Dendritic cell treated with granulocyte-macrophage colony-stimulating factor and Interleukin-4, amounts not matched to agents 40 ng/mL and 50 ng/mL, for 4 days (primary cell): ENCODE results near the gene HELZ.
"Not testable (repeated sequence)": the region's sequence is repeated elsewhere in the genome, so short reads cannot be mapped to it uniquely, and the experiment has no call there.

Source experiments
- H3K27ac Mint-ChIP-seq: one replicate; pipeline ENCODE4 v1.8.0; 2022; ENCODE audit warnings: mild to moderate bottlenecking, mixed read lengths
- H3K27me3 Mint-ChIP-seq: one replicate; pipeline ENCODE4 v1.8.0; 2022; ENCODE audit warnings: mild to moderate bottlenecking, mixed read lengths
- H3K36me3 Mint-ChIP-seq: one replicate; pipeline ENCODE4 v1.8.0; 2022; ENCODE audit warnings: low read depth, mixed read lengths
- H3K4me1 Mint-ChIP-seq: one replicate; pipeline ENCODE4 v1.8.0; 2022; ENCODE audit warnings: low read depth, mixed read lengths
- H3K4me3 Mint-ChIP-seq: one replicate; pipeline ENCODE4 v1.8.0; 2022; ENCODE audit warnings: mild to moderate bottlenecking, moderate library complexity, mixed read lengths
- H3K9me3 Mint-ChIP-seq: one replicate; pipeline ENCODE4 v1.8.0; 2022; ENCODE audit warnings: mixed read lengths
- intact Hi-C: fragments of 100-400 bp; cut with micrococcal nuclease; formaldehyde crosslinking; loops from one replicate; pipeline ENCODE4 v1.15.0; 2022

The HELZ gene

DNA sequence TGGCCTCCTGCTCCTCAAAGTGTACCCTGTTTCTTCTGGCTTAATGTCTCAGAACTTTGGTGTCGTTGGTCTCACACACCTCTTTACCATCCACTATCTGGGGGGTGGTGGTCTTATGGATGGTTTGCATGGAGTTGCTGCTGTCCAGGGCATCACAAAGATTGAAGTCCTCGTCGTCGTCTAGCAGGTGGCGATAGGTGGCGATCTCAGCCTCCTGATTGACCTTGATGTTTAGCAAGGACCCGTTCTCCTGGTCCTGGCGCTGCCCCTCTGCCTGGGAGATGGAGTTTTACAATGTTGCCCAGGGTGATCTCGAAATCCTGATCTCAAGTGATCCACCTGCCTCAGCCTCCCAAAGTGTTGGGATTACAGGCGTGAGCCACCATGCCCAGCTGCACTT, 31.1 kb upstream of the HELZ start:
- Mint-ChIP-seq H3K27ac (no peak overlapping the region), H3K36me3 (no peaks in the 10 kb centered on the region), H3K9me3 (no peaks in the 10 kb centered on the region), H3K4me1 (peaks cover 13% of the 10 kb centered on the region), H3K4me3 (no peak overlapping the region), H3K27me3 (no peaks in the 10 kb centered on the region)
- intact Hi-C loops, result no loop called here

DNA sequence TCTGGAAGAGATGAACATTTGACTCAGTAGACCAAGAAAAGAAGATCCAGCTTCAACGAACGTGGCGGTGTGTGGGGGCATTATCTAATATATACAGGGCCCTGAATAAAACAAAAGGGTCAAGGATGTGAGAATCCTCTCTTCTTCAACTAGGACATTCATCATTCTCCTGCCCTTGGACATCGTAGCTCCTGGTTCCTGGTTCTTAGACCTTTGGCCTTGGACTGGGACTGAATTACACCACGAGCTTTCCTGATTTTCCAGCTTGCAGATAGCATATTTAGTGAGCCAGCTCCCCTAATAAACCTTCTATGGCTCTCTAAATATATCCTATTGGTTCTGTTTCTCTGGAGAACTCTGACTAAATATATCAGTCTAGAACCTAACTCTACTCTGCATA, 29.5 kb upstream of the HELZ start:
- Mint-ChIP-seq H3K27ac (no peak overlapping the region), H3K4me1 (peaks cover 17% of the 10 kb centered on the region), H3K36me3 (no peaks in the 10 kb centered on the region), H3K27me3 (no peaks in the 10 kb centered on the region), H3K4me3 (no peak overlapping the region), H3K9me3 (no peaks in the 10 kb centered on the region)
- intact Hi-C loops, result no loop called here

DNA sequence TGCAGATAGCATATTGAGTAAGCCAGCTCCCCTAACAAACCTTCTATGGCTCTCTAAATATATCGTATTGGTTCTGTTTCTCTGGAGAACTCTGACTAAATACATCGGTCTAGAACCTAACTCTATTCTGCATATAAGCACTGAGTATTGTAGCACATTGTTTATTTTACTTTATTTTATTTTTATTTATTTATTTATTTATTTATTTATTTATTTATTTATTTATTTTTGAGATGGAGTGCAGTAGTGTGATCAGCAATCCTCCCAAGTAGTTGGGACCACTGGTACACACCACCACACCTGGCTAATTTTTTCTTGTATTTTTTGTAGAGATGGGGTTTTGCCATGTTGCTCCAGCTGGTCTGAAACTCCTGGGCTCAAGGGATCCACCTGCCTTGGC, 28.9 kb upstream of the HELZ start:
- Mint-ChIP-seq H3K4me1 (peaks cover 17% of the 10 kb centered on the region), H3K27ac (no peak overlapping the region), H3K9me3 (no peaks in the 10 kb centered on the region), H3K36me3 (no peaks in the 10 kb centered on the region), H3K4me3 (no peak overlapping the region), H3K27me3 (no peaks in the 10 kb centered on the region)
- intact Hi-C loops, result no loop called here

DNA sequence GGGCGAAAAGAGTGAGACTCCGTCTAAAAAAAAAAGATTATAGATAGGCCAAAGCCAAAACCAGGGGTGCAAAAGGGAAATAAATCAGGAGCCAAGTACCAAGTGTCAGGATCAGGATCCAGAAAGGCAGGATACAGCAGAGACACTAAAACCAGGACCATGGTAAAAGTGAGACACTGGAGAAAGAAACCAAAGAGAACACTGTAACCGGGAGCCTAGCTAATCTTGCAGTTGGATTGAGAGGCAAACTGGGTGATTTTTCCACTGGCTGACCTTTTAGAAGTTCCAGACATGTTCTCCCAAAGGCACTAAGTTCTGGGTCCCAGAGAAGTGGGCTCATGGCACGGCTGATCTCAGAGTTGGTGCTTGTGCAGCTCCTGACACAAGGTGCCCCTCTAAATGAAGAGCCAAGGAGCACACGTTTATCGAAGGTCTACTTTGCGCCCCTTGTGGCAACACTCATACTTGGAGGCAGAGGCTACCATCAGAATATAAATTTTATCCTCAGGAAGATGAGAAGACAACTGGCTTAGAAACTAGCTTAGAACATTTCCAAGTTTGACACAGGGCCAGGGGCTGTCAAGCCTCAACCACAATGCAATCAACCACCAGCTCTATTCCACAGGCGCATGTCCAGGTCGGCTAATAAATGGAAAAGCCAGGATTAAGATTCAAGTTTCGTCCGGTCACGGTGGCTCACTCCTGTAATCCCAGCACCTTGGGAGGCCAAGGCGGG, 27.5 kb upstream of the HELZ start:
- intact Hi-C loops, result no loop called here
- H3K4me1 Mint-ChIP-seq, result peaks cover 17% of the 10 kb centered on the region
- no peaks in the 10 kb centered on the region for H3K27me3 Mint-ChIP-seq
- H3K36me3 Mint-ChIP-seq, result no peaks in the 10 kb centered on the region
- no peak overlapping the region for H3K4me3 Mint-ChIP-seq
- H3K9me3 Mint-ChIP-seq, result no peaks in the 10 kb centered on the region
- H3K27ac Mint-ChIP-seq, result peak overlapping the region; percentile 22

DNA sequence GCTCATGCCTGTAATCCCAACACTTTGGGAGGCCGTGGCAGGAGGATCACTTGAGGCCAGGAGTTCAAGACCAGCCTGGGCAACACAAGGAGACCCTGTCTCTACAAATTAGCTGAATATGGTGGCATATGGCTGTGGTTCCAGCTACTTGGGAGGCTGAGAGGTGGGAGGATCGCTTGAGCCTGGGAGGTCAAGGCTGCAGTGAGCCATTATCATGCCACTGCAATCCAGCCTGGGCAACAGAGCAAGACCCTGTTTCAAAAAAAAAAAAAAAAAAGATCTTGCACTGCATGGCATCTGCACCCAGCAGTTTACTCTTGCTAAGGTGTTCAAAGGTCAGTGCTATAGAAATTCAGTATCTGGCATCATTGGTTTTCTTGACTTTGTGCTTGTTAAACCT, 26.2 kb upstream of the HELZ start:
- H3K4me1 Mint-ChIP-seq, result peaks cover 17% of the 10 kb centered on the region
- H3K9me3 Mint-ChIP-seq, H3K36me3 Mint-ChIP-seq, H3K27ac Mint-ChIP-seq, intact Hi-C loops, H3K27me3 Mint-ChIP-seq, H3K4me3 Mint-ChIP-seq: not testable (repeated sequence)

DNA sequence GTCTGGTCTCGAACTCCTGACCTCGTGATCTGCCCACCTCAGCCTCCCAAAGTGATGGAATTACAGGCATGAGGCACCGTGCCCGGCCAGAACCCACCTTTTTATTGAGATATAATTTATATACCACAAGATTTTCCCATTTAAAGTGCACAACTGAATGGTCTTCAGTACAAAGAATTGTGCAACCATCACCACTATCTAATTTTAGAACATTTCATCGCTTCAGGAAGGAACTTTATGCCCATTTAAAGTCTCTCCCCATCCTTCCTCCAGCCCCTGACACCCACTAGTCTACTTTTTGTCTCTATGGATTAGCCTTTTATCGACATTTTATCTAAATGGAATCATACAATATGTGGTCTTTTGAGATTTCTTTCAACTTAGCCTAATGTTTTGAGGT, 25.4 kb upstream of the HELZ start:
- intact Hi-C loops, result no loop called here
- H3K36me3 Mint-ChIP-seq, result no peaks in the 10 kb centered on the region
- peaks cover 17% of the 10 kb centered on the region for H3K4me1 Mint-ChIP-seq
- H3K27me3 Mint-ChIP-seq, result no peaks in the 10 kb centered on the region
- H3K27ac Mint-ChIP-seq, result no peak overlapping the region
- H3K4me3 Mint-ChIP-seq, result no peak overlapping the region
- no peaks in the 10 kb centered on the region for H3K9me3 Mint-ChIP-seq

DNA sequence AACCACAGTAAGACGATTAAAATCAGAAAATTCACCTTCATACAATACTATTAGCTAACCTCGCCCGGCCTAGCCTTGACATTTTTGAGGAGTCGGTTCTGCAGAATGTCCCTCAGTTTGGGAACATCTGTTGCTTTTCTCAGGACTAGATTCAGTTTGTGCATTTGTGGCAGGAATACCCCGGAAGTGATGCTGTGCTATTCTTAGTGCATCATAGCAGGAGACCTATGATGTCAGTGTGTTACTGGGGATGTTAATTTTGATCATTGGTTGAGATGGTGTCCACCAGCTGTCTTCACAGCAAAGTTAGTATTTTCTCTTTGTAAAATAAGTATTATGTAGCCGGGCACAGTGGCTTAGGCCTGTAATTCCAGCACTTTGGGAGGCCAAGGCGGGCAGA, 21.5 kb upstream of the HELZ start:
- no peaks in the 10 kb centered on the region for H3K27me3 Mint-ChIP-seq
- peaks cover 24% of the 10 kb centered on the region for H3K4me1 Mint-ChIP-seq
- no peak overlapping the region for H3K27ac Mint-ChIP-seq
- no peak overlapping the region for H3K4me3 Mint-ChIP-seq
- H3K9me3 Mint-ChIP-seq, result no peaks in the 10 kb centered on the region
- intact Hi-C loops, result no loop called here
- H3K36me3 Mint-ChIP-seq, result no peaks in the 10 kb centered on the region

DNA sequence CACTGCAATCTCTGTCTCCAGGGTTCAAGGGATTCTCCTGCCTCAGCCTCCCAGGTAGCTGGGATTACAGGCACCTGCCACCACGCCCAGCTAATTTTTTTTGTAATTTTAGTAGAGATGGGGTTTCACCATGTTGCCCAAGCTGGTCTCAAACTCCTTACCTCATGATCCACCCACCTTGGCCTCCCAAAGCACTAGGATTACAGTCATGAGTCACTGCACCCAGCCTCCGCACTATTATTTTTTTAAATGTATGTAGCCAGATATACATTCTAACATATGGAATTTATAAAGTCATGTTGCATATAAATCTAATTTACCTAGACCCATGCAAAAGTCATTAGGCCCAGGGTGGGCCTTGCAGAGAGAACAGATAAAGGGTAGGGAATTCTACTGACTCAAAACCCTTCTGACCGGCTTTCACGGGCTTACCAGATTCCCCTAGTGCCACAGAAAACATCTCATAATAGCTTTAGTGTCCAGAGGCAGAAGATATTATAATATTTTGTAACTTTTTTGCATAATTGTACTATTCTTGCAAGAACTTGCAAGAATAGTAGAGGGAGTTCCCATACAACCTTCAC, 20.5 kb upstream of the HELZ start:
- H3K4me3 Mint-ChIP-seq, result no peak overlapping the region
- H3K36me3 Mint-ChIP-seq, result no peaks in the 10 kb centered on the region
- peaks cover 22% of the 10 kb centered on the region for H3K4me1 Mint-ChIP-seq
- intact Hi-C loops, result no loop called here
- H3K27ac Mint-ChIP-seq, result no peak overlapping the region
- no peaks in the 10 kb centered on the region for H3K27me3 Mint-ChIP-seq
- H3K9me3 Mint-ChIP-seq, result no peaks in the 10 kb centered on the region

DNA sequence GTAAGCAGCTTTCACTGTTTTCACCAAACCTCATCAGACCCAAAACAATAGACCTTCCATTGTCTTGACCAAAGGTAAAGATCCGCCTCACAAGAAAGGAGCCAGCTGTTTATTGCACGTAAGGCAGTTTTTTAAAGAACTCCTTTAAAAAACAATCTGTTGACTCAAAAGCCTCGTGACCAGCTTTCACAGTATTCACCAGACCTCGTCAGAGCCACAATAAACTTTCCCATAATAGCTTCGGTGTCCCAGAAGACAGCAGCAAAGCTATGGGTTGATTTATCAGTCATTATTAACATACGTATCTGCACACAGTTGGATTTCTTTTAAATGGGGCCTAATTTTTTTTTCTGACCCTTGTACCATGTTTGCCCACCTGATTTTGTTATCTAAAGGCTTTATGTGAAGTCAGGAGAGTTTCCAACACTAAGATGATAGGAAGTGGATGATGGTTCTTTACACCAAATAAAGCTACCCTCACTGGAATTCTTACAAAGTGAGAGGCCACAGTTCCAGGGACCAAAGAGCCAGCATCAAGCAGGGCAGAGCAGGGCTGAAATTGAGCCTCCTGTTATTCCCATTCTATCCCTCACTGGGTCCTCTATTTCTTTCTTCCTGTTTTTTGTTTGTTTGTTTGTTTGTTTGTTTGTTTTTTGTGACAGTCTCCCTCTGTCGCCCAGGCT, 17.6 kb upstream of the HELZ start:
- intact Hi-C loops, result no loop called here
- H3K4me3 Mint-ChIP-seq, result no peak overlapping the region
- no peaks in the 10 kb centered on the region for H3K36me3 Mint-ChIP-seq
- no peaks in the 10 kb centered on the region for H3K9me3 Mint-ChIP-seq
- H3K27ac Mint-ChIP-seq, result peak overlapping the region; percentile 40
- peaks cover 44% of the 10 kb centered on the region for H3K4me1 Mint-ChIP-seq
- no peaks in the 10 kb centered on the region for H3K27me3 Mint-ChIP-seq

DNA sequence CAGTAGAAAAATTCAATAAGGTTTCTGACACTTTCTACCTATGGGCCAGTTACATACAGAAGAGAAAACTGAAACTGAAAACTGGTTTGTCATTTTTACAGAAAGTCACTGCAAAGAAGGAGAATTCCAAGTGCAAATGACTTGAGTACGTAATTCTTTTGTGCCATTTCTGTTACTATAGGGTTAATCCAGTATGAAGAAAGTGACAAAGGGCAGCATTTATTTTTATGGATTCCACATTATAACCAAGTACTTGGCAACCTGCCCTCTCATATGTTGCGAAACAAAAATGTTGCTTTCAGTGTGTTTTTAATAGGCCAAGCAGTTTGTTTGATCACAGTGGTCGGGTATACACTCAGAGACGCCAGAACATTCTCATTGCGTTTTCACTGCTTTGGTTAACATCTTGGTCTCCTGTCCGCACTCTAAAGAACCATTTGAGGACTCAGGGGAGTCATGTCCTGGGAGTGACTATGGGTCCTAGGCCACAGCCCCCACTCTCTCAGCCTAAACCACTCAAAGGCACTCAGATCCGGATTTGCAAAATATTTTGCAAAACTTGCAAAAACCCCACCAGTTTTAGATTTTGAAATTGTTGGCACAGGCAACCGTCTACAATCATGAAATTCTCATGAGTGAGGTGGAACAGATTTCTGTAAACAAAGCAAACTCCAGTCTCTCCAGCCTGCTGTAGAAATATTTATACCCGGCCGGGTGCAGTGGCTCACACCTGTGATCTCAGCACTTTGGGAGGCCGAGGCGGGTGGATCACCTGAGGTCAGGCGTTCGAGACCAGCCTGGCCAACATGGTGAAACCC, 15.4 kb upstream of the HELZ start:
- intact Hi-C loops, result no loop called here
- no peaks in the 10 kb centered on the region for H3K27me3 Mint-ChIP-seq
- H3K4me3 Mint-ChIP-seq, result peak overlapping the region; percentile 37
- H3K9me3 Mint-ChIP-seq, result no peaks in the 10 kb centered on the region
- peaks cover 53% of the 10 kb centered on the region for H3K4me1 Mint-ChIP-seq
- H3K27ac Mint-ChIP-seq, result peak overlapping the region; percentile 86
- H3K36me3 Mint-ChIP-seq, result no peaks in the 10 kb centered on the region

DNA sequence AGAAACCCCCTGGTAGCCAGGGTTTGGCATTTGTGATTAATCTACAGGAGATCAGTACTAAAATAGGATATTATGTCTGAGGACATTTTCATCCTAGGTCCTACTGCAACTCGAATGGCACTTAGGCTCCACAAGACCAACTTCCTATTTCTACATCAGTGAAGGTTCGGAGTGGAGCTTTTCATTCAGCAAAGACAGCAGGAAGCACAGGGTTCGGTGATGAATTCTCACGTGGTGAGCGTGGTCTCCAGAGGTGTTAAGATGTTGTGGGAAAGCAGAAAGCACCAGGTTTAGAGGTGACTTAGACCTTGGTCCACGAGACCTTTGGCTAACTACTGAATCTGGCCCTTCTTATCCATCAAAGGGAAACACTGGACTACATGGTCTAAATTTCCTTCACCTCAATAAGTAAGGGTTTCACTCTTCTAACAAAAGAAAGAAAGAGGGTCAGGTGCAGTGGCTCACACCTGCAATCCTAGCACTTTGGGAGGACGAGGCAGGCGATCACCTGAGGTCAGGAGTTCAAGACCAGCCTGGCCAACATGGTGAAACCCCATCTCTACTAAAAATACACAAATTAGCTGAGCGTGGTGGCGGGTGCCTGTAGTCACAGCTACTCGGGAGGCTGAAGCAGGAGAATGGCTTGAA, 13.9 kb upstream of the HELZ start:
- intact Hi-C loops, result no loop called here

DNA sequence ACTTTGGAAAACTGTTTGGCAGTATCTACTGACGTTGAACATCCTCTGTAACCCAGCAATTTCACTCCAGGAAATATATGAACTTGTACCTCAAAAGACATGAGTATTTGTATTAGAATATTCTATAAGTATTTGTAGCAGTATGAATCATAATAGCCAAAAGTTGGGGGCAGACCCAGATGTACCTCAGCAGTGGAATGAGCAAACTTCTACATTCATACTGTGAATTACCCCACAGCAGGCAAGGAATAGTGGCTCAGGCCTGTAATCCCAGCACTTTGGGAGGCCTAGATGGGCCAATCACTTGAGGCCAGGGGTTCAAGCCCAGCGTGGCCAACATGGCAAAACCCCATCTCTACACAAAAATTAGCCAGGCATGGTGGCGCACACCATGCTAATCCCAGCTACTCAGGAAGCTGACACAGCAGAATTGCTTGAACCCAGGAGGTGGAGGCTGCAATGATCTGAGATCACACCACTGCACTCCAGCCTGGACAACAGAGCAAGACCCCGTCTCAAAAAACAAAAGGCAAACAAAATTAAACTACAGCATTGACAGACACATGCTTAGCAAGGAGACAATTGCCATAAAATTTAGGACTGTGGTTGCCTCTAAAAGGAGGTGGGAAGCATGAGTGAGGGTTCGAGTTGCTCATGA, 11.2 kb upstream of the HELZ start:
- peaks cover 37% of the 10 kb centered on the region for H3K4me1 Mint-ChIP-seq
- no peaks in the 10 kb centered on the region for H3K9me3 Mint-ChIP-seq

More for the DNA sequence above, 13.9 kb upstream of the HELZ start:
- Mint-ChIP-seq H3K36me3 (no peaks in the 10 kb centered on the region), H3K9me3 (no peaks in the 10 kb centered on the region), H3K27ac (peak overlapping the region; percentile 86), H3K4me1 (peaks cover 53% of the 10 kb centered on the region), H3K27me3 (no peaks in the 10 kb centered on the region), H3K4me3 (peak overlapping the region; percentile 32)

DNA sequence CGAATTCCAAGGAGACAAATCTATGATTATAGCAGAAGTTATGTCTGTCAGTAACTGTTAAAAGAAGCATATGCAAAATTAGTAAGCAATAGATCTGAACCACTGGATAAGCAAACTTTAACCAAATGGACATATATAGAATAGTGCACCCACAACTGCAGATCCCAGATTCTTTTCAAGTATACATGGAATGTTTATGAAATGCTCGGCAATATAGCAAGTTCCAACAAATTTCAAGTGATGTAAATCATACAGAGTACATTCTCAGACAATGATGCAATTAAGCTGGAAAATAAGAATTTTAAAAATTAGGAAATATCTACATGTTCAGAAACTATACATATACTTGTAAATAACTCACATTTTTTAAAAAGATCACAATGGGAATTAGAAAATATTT, 8.4 kb upstream of the HELZ start:
- Mint-ChIP-seq H3K27ac (no peak overlapping the region), H3K36me3 (no peaks in the 10 kb centered on the region), H3K4me3 (no peak overlapping the region), H3K9me3 (no peaks in the 10 kb centered on the region), H3K27me3 (no peaks in the 10 kb centered on the region), H3K4me1 (peaks cover 20% of the 10 kb centered on the region)
- intact Hi-C loops, result no loop called here

More for the DNA sequence above, 11.2 kb upstream of the HELZ start:
- no peak overlapping the region for H3K4me3 Mint-ChIP-seq
- peak overlapping the region; percentile 86 for H3K27ac Mint-ChIP-seq
- intact Hi-C loops, result no loop called here
- H3K27me3 Mint-ChIP-seq, result no peaks in the 10 kb centered on the region
- H3K36me3 Mint-ChIP-seq, result no peaks in the 10 kb centered on the region
